Measurements from ENCODE around the gene SPRYD4.

GRCh38 chr12:56461235-56462159 is 6.9 kb upstream of the SPRYD4 start:
- no peak for TF ChIP-seq ZNF274 (IDR thresholded peaks at IDR 0.05; ENCODE audit: low read depth, low read length)
- TF ChIP-seq YY1 (IDR thresholded peaks at IDR 0.05; ENCODE audit: insufficient read depth, insufficient read length), result no peak

Data from NT2/D1 (cell line).